DMS114 treated with DMSO at 0.1 percent for 48 hours (cell line): ENCODE data around the gene CRYGB.
A peak's percentile ranks its signal among the peaks of the same experiment; 100 is the strongest.
"Not testable (repeated sequence)": the region's sequence is repeated elsewhere in the genome, so short reads cannot be mapped to it uniquely, and the experiment has no call there.

ENCODE experiments used
- DNase-seq: peaks from one replicate; lab custom pipeline; 2025; ENCODE audit not compliant: unreplicated experiment; lab: John Stamatoyannopoulos, UW

The CRYGB gene

GRCh38 chr2:208118918-208119317 is 27.0 kb downstream of the CRYGB start:
- no peak for DNase-seq

- not testable (repeated sequence) for DNase-seq
These were observed 28.6 kb downstream of the CRYGB start for GRCh38 chr2:208117390-208117789.

GRCh38 chr2:208112969-208113368 is 33.0 kb downstream of the CRYGB start:
- no peak for DNase-seq

GRCh38 chr2:208112273-208112745 is 33.6 kb downstream of the CRYGB start:
- DNase-seq = not testable (repeated sequence)

GRCh38 chr2:208103616-208104015 is 42.3 kb downstream of the CRYGB start:
- no peak for DNase-seq

- peak; percentile 51 for DNase-seq
These were observed 44.0 kb downstream of the CRYGB start for GRCh38 chr2:208101716-208102631.

GRCh38 chr2:208099682-208100470 is 46.1 kb downstream of the CRYGB start:
- DNase-seq = no peak

- not testable (repeated sequence) for DNase-seq
These were observed 47.3 kb downstream of the CRYGB start for GRCh38 chr2:208098701-208099100.

- no peak for DNase-seq
These were observed 47.7 kb downstream of the CRYGB start for GRCh38 chr2:208098267-208098666.

- DNase-seq = no peak
These were observed 48.2 kb downstream of the CRYGB start for GRCh38 chr2:208097801-208098200.

GRCh38 chr2:208097313-208097712 is 48.6 kb downstream of the CRYGB start:
- DNase-seq = no peak

GRCh38 chr2:208096080-208096479 is 49.9 kb downstream of the CRYGB start:
- DNase-seq = no peak

- DNase-seq = no peak
These were observed 52.8 kb downstream of the CRYGB start for GRCh38 chr2:208093128-208093527.
